ENCODE results near the gene GMIP.

GRCh38 chr19:19584356-19584755 lies 59.1 kb downstream of the GMIP start:
- TF ChIP-seq CTCF (IDR thresholded peaks at IDR 0.05; ENCODE audit: insufficient read depth, low read depth, low read length): no peak
- no peak for TF ChIP-seq EZH2 (IDR thresholded peaks at IDR 0.05; ENCODE audit: insufficient read depth, low read length)

Measured in astrocyte (in vitro differentiated cells and primary cell).